Activated effector memory CD4-positive, alpha-beta T cell treated with anti-CD3 and anti-CD28 coated beads, Interleukin-2, amount 50 U/mL, for 16 hours (primary cell): ENCODE data around the gene INTS7.
"Not testable (repeated sequence)": the region's sequence is repeated elsewhere in the genome, so short reads cannot be mapped to it uniquely, and the experiment has no call there.

ENCODE experiments used
- DNase-seq: peaks from one replicate; pipeline ENCODE4 v3.0.0-alpha.2; 2020

INTS7 gene

GRCh38 chr1:211975152-211975941 is 60.0 kb downstream of the INTS7 start:
- no peak for DNase-seq

- no peak for DNase-seq
These were observed 61.8 kb downstream of the INTS7 start for GRCh38 chr1:211973541-211973940.

GRCh38 chr1:211968200-211968834 is 67.0 kb downstream of the INTS7 start:
- DNase-seq: no peak

GRCh38 chr1:211967704-211968103 is 67.7 kb downstream of the INTS7 start:
- DNase-seq: no peak

- no peak for DNase-seq
These were observed 70.1 kb downstream of the INTS7 start for GRCh38 chr1:211965108-211965805.

- no peak for DNase-seq
These were observed 75.7 kb downstream of the INTS7 start for GRCh38 chr1:211959680-211960079.

GRCh38 chr1:211959221-211959620 is 76.1 kb downstream of the INTS7 start:
- DNase-seq: no peak

- DNase-seq: not testable (repeated sequence)
These were observed 81.3 kb downstream of the INTS7 start for GRCh38 chr1:211954028-211954427.

GRCh38 chr1:211953543-211953942 is 81.8 kb downstream of the INTS7 start:
- DNase-seq: not testable (repeated sequence)

- DNase-seq: no peak
These were observed 83.1 kb downstream of the INTS7 start for GRCh38 chr1:211952299-211952698.

GRCh38 chr1:211951856-211952255 is 83.5 kb downstream of the INTS7 start:
- no peak for DNase-seq

- DNase-seq: no peak
These were observed 87.0 kb downstream of the INTS7 start for GRCh38 chr1:211948377-211948776.

- DNase-seq: no peak
These were observed 87.7 kb downstream of the INTS7 start for GRCh38 chr1:211947396-211948295.

GRCh38 chr1:211944733-211945500 is 90.4 kb downstream of the INTS7 start:
- DNase-seq: no peak

- no peak for DNase-seq
These were observed 92.8 kb downstream of the INTS7 start for GRCh38 chr1:211942583-211942982.

- peak; percentile 70 for DNase-seq
These were observed 95.4 kb downstream of the INTS7 start for GRCh38 chr1:211939876-211940468.

- no peak for DNase-seq
These were observed 96.8 kb downstream of the INTS7 start for GRCh38 chr1:211938561-211938997.

GRCh38 chr1:211937422-211937821 is 97.9 kb downstream of the INTS7 start:
- DNase-seq: not testable (repeated sequence)

- peak; percentile 68 for DNase-seq
These were observed 99.8 kb downstream of the INTS7 start for GRCh38 chr1:211935448-211935970.

GRCh38 chr1:211933946-211934714 is 101.2 kb downstream of the INTS7 start:
- DNase-seq: no peak

GRCh38 chr1:211932933-211933254 is 102.5 kb downstream of the INTS7 start:
- no peak for DNase-seq
